SK-N-SH (cell line): ENCODE data around the gene C15orf39.

Source experiments
- EP300 ChIP-seq, 2 experiments: IDR thresholded peaks; 2 replicates each; pipeline versions ENCODE4 v1.4.0 to v1.6.1; 2012; ENCODE audit warnings: borderline replicate concordance in 1 of 2, low read depth in 1 of 2, low read length in 1 of 2
- EZH2phosphoT487 ChIP-seq: fragments of 200-600 bp; sonication (generic); IDR thresholded peaks from 2 replicates; pipeline ENCODE4 v1.6.1; 2017; ENCODE audit warnings: low read depth, mixed run types, mild to moderate bottlenecking, antibody characterized with exemption, moderate library complexity, borderline replicate concordance
- POLR2AphosphoS5 ChIP-seq: IDR thresholded peaks from 2 replicates; pipeline ENCODE4 v1.6.1; 2012; ENCODE audit warnings: low read depth, low read length
- SIN3A ChIP-seq: IDR thresholded peaks from 2 replicates; pipeline ENCODE4 v1.6.1; 2012; ENCODE audit warnings: low read depth, mild to moderate bottlenecking, low read length, moderate library complexity, borderline replicate concordance
- TEAD4 ChIP-seq: IDR thresholded peaks from 2 replicates; pipeline ENCODE4 v1.4.0; 2012; ENCODE audit warnings: mild to moderate bottlenecking, borderline replicate concordance; ENCODE audit not compliant: insufficient read depth
- TF ChIP-seq, protein P1 (sequence below): fragments of 200-600 bp; sonication (generic); IDR thresholded peaks from 2 replicates; pipeline ENCODE4 v1.6.1; 2017; ENCODE audit warnings: antibody characterized with exemption, mild to moderate bottlenecking, moderate library complexity
- TF ChIP-seq, protein P2 (sequence below): IDR thresholded peaks from 2 replicates; pipeline ENCODE4 v1.6.1; 2012; ENCODE audit warnings: mild to moderate bottlenecking, low read depth, low read length, moderate library complexity
- TF ChIP-seq, protein P3 (sequence below): IDR thresholded peaks from 2 replicates; pipeline ENCODE4 v1.4.0; 2012; ENCODE audit warnings: low read depth

DNA sequence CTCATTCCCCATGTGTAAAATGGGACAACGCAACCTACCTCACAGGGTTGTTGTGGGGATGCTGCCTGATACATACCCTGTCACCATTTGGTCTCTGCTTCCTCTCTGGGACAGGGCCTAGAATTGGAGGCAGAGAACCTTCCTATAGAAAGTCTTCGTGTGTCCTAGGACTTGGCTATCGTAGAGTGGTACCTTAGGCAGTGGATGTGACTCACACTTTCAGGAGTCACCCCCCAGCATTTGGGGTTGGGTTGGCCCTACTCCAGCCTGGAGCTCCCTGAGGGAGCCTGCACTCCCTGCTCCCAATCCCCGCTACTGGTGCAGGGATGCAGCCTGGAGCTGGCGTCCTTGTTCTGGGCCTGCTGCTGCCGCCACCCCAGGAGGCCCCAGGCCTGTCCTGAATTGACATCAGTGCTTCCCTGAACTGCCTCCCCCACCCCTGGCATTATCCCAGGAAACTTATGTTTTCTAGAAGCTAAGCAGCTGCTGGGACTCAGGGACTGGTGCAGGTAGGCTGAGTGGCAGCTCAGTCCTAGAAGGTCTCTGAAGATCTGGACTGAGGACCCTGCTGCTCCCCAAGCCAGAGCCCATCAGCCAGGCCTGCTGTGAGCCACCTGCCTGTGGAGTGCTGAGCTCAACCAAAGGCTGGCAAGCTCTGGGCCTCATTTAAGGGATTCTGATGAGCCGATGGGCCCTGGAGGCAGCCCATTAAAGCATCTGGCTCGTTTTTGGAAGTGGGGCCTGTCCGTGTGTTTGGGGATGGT, 9.9 kb downstream of the C15orf39 start:
- TF ChIP-seq, protein P1, sequence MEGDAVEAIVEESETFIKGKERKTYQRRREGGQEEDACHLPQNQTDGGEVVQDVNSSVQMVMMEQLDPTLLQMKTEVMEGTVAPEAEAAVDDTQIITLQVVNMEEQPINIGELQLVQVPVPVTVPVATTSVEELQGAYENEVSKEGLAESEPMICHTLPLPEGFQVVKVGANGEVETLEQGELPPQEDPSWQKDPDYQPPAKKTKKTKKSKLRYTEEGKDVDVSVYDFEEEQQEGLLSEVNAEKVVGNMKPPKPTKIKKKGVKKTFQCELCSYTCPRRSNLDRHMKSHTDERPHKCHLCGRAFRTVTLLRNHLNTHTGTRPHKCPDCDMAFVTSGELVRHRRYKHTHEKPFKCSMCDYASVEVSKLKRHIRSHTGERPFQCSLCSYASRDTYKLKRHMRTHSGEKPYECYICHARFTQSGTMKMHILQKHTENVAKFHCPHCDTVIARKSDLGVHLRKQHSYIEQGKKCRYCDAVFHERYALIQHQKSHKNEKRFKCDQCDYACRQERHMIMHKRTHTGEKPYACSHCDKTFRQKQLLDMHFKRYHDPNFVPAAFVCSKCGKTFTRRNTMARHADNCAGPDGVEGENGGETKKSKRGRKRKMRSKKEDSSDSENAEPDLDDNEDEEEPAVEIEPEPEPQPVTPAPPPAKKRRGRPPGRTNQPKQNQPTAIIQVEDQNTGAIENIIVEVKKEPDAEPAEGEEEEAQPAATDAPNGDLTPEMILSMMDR, result no peak
- TF ChIP-seq, protein P2, sequence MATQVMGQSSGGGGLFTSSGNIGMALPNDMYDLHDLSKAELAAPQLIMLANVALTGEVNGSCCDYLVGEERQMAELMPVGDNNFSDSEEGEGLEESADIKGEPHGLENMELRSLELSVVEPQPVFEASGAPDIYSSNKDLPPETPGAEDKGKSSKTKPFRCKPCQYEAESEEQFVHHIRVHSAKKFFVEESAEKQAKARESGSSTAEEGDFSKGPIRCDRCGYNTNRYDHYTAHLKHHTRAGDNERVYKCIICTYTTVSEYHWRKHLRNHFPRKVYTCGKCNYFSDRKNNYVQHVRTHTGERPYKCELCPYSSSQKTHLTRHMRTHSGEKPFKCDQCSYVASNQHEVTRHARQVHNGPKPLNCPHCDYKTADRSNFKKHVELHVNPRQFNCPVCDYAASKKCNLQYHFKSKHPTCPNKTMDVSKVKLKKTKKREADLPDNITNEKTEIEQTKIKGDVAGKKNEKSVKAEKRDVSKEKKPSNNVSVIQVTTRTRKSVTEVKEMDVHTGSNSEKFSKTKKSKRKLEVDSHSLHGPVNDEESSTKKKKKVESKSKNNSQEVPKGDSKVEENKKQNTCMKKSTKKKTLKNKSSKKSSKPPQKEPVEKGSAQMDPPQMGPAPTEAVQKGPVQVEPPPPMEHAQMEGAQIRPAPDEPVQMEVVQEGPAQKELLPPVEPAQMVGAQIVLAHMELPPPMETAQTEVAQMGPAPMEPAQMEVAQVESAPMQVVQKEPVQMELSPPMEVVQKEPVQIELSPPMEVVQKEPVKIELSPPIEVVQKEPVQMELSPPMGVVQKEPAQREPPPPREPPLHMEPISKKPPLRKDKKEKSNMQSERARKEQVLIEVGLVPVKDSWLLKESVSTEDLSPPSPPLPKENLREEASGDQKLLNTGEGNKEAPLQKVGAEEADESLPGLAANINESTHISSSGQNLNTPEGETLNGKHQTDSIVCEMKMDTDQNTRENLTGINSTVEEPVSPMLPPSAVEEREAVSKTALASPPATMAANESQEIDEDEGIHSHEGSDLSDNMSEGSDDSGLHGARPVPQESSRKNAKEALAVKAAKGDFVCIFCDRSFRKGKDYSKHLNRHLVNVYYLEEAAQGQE, result no peak
- TF ChIP-seq TEAD4 (no peak), POLR2AphosphoS5 (no peak), SIN3A (no peak), EP300 (IDR thresholded peaks at IDR 0.05; ENCODE audit: borderline replicate concordance in 1 of 2, low read depth in 1 of 2, low read length in 1 of 2) (no peak), EZH2phosphoT487 (no peak)
- TF ChIP-seq, protein P3, sequence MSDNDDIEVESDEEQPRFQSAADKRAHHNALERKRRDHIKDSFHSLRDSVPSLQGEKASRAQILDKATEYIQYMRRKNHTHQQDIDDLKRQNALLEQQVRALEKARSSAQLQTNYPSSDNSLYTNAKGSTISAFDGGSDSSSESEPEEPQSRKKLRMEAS, result no peak
